K562 (cell line): ENCODE measurements around the gene MYG1. TPM values are rescaled to one million over a fixed set of nuclear protein-coding genes. Genes with fewer than 3 reads are reported as not detected.
A peak's percentile ranks its signal among the peaks of the same experiment; 100 is the strongest.

Experiments used
- ADNP ChIP-seq: fragments of 200-800 bp; sonication (Bioruptor generic); IDR thresholded peaks from 2 replicates; pipeline ENCODE4 v1.6.1; 2016; ENCODE audit warnings: missing genetic modification characterization, missing compliant biosample characterization
- ARID3B ChIP-seq: fragments of 250-450 bp; sonication (Bioruptor Pico); IDR thresholded peaks from 2 replicates; pipeline ENCODE4 v1.4.0; 2020; ENCODE audit warnings: borderline replicate concordance
- ATF4 ChIP-seq: fragments of 450-650 bp; formaldehyde crosslinking; IDR thresholded peaks from 2 replicates; pipeline ENCODE4 v1.4.0; 2022; ENCODE audit warnings: mild to moderate bottlenecking, moderate library complexity
- BDP1 ChIP-seq: IDR thresholded peaks from 3 replicates; pipeline ENCODE4 v1.6.1; 2011; ENCODE audit not compliant: insufficient read length, insufficient read depth
- CCNT2 ChIP-seq: IDR thresholded peaks from 2 replicates; pipeline ENCODE4 v1.6.1; 2011; ENCODE audit warnings: borderline replicate concordance, low read depth, mild to moderate bottlenecking, moderate library complexity, mixed read lengths, low read length; ENCODE audit not compliant: insufficient read length; ENCODE audit errors: extremely low read depth
- EHMT2 ChIP-seq: fragments of 450-650 bp; IDR thresholded peaks from 2 replicates; pipeline ENCODE4 v1.6.1; 2018; ENCODE audit warnings: antibody characterized with exemption
- ETV6 ChIP-seq, 3 experiments: fragments of 150-350 bp in 1 of 3; sonication (generic) in 1 of 3; formaldehyde crosslinking in 1 of 3; IDR thresholded peaks; 2 replicates each; pipeline versions ENCODE4 v1.6.1 to v1.8.0; 2014 to 2022; ENCODE audit warnings: borderline replicate concordance in 2 of 3, low read depth in 2 of 3, antibody characterized with exemption in 1 of 3, low read length in 1 of 3, mild to moderate bottlenecking in 1 of 3, missing genetic modification reagents in 1 of 3
- HCFC1 ChIP-seq: IDR thresholded peaks from 2 replicates; pipeline ENCODE4 v1.6.1; 2012; ENCODE audit warnings: low read depth, low read length, improper control_type of control experiment
- HNRNPL ChIP-seq: fragments of 200-400 bp; formaldehyde crosslinking; IDR thresholded peaks from 2 replicates; pipeline ENCODE4 v1.6.1; 2017; ENCODE audit warnings: low read depth, mild to moderate bottlenecking, low read length
- HOXB6 ChIP-seq: fragments of 250-450 bp; sonication (Bioruptor Pico); IDR thresholded peaks from 2 replicates; pipeline ENCODE4 v1.5.1; 2022; ENCODE audit warnings: mild to moderate bottlenecking, borderline replicate concordance
- JUNB ChIP-seq: fragments of 450-650 bp; formaldehyde crosslinking; conservative IDR thresholded peaks from 2 replicates; pipeline ENCODE4 v1.4.0; 2020; ENCODE audit warnings: mild to moderate bottlenecking
- MYC ChIP-seq, 2 experiments: fragments of 250-450 bp in 1 of 2; sonication (Bioruptor Pico) in 1 of 2; IDR thresholded peaks; 2 replicates each; pipeline versions ENCODE4 v1.5.1 to v1.6.1; 2012 to 2021; ENCODE audit warnings: low read depth in 2 of 2, borderline replicate concordance in 1 of 2, improper control_type of control experiment in 1 of 2, low read length in 1 of 2, mild to moderate bottlenecking in 1 of 2, moderate library complexity in 1 of 2
- PHF20 ChIP-seq: fragments of 450-650 bp; IDR thresholded peaks from 2 replicates; pipeline ENCODE4 v1.6.1; 2018; ENCODE audit not compliant: partially characterized antibody
- POU5F1 ChIP-seq: fragments of 150-350 bp; IDR thresholded peaks from 2 replicates; pipeline ENCODE4 v1.6.1; 2014; ENCODE audit warnings: borderline replicate concordance, low read length, low read depth, mild to moderate bottlenecking; ENCODE audit not compliant: partially characterized antibody
- SMARCA4 ChIP-seq: fragments of 450-650 bp; IDR thresholded peaks from 2 replicates; pipeline ENCODE4 v1.6.1; 2016
- TCF7 ChIP-seq: sonication (generic); IDR thresholded peaks from 2 replicates; pipeline ENCODE4 v1.6.1; 2016; ENCODE audit warnings: antibody characterized with exemption, borderline replicate concordance
- TFAP4 ChIP-seq: sonication (generic); formaldehyde crosslinking; IDR thresholded peaks from 2 replicates; pipeline ENCODE4 v1.8.0; 2022; ENCODE audit warnings: missing genetic modification reagents, mild to moderate bottlenecking, moderate library complexity, borderline replicate concordance
- ZNF140 ChIP-seq: fragments of 250-450 bp; sonication (Bioruptor Pico); IDR thresholded peaks from 2 replicates; pipeline ENCODE4 v1.8.0; 2021; ENCODE audit warnings: moderate library complexity, mild to moderate bottlenecking, inconsistent platforms
- polyA plus RNA-seq, 8 experiments: library from polyadenylated mRNA; depleted of rRNA in 4 of 8; stranded (reverse) in 5 of 8; unstranded in 3 of 8; fragments of >200 nt; fragmentation: Nextera tagmentation in 2 of 8; fragmentation: Illumina TruSeq in 1 of 8; extraction: Ambion mirVana in 2 of 8; extraction: Trizol in 1 of 8; gene quantifications; 2 replicates each; pipeline versions ENCODE4 v1.2.1 to v1.2.3, GENCODE V29; 2011 to 2014; ENCODE audit warnings: inconsistent platforms in 1 of 8, missing spikeins in 1 of 8
- total RNA-seq, 7 experiments: library from RNA; depleted of rRNA in 6 of 7; stranded (reverse); fragments of >200 nt in 6 of 7; fragmentation: Illumina TruSeq in 2 of 7; extraction: Trizol in 2 of 7; gene quantifications; 2 replicates each; pipeline versions ENCODE4 v1.2.1 to v1.2.3, GENCODE V29; 2011 to 2021; ENCODE audit warnings: low replicate concordance in 1 of 7
- TF ChIP-seq, protein P1 (sequence below): fragments of 450-650 bp; IDR thresholded peaks from 2 replicates; pipeline ENCODE4 v1.6.1; 2016; ENCODE audit warnings: missing biosample characterization, missing genetic modification characterization
- TF ChIP-seq, protein P2 (sequence below): fragments of 450-650 bp; IDR thresholded peaks from 2 replicates; pipeline ENCODE4 v1.6.1; 2016

Gene MYG1
- total and polyA plus RNA-seq, 9 of the 15 experiments (the other 6 are each of a cell fraction or from before 2014, with no cell fraction given): 0.45 to 5.6 (median 2.1) TPM

GRCh38 chr12:53324779-53325510 lies 25.4 kb downstream of the MYG1 start (continued):
- TF ChIP-seq MYC (IDR thresholded peaks at IDR 0.05; ENCODE audit: low read depth, low read length) (peak; percentile 86), MYC (CRISPR knock-in tag; IDR thresholded peaks at IDR 0.05; ENCODE audit: borderline replicate concordance, low read depth) (peak; percentile 87; the same call in 1 of the 2 replicates), ADNP (tag) (no peak), SMARCA4 (no peak; the same call in 1 of the 2 replicates), HCFC1 (0 out of 2 replicates have a peak, but pooled peaks have one; percentile 17), ATF4 (CRISPR knock-in tag) (no peak), BDP1 (no peak), TCF7 (peak; percentile 87; the same call in 1 of the 2 replicates), HNRNPL (peak; percentile 72; the same call in 1 of the 2 replicates), HOXB6 (CRISPR knock-in tag) (no peak), JUNB (CRISPR knock-in tag) (no peak), PHF20 (peak; percentile 12), EHMT2 (no peak), ARID3B (CRISPR knock-in tag) (no peak), ZNF140 (CRISPR knock-in tag) (no peak), ETV6 (IDR thresholded peaks at IDR 0.05; ENCODE audit: borderline replicate concordance in 1 of 2, low read depth in 2 of 2, low read length in 1 of 2) (no peak), ETV6 (CRISPR knock-in tag; IDR thresholded peaks at IDR 0.05; ENCODE audit: borderline replicate concordance) (no peak), POU5F1 (no peak), TFAP4 (CRISPR knock-in tag) (peak; percentile 82), CCNT2 (peak; percentile 62)
- TF ChIP-seq, protein P1, sequence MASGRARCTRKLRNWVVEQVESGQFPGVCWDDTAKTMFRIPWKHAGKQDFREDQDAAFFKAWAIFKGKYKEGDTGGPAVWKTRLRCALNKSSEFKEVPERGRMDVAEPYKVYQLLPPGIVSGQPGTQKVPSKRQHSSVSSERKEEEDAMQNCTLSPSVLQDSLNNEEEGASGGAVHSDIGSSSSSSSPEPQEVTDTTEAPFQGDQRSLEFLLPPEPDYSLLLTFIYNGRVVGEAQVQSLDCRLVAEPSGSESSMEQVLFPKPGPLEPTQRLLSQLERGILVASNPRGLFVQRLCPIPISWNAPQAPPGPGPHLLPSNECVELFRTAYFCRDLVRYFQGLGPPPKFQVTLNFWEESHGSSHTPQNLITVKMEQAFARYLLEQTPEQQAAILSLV (tag): no peak
- TF ChIP-seq, protein P2, sequence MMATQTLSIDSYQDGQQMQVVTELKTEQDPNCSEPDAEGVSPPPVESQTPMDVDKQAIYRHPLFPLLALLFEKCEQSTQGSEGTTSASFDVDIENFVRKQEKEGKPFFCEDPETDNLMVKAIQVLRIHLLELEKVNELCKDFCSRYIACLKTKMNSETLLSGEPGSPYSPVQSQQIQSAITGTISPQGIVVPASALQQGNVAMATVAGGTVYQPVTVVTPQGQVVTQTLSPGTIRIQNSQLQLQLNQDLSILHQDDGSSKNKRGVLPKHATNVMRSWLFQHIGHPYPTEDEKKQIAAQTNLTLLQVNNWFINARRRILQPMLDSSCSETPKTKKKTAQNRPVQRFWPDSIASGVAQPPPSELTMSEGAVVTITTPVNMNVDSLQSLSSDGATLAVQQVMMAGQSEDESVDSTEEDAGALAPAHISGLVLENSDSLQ: no peak
